BJ (cell line): ENCODE measurements around the gene MYLK. TPM values are rescaled to one million over a fixed set of nuclear protein-coding genes. Genes with fewer than 3 reads are reported as not detected.

Experiments
- CTCF ChIA-PET: fragments of 350-600 bp; formaldehyde crosslinking; extraction: SDS; loops from one replicate; lab custom pipeline; 2021; ENCODE audit warnings: antibody characterized with exemption, inconsistent platforms; lab: Yijun Ruan, JAX
- POLR2A ChIA-PET: fragments of 300-600 bp; sonication (Branson Sonifier 250); formaldehyde crosslinking; extraction: SDS; loops from one replicate; lab custom pipeline; 2021; ENCODE audit warnings: antibody characterized with exemption; lab: Charles Lee
- DNase-seq: peaks from one replicate; pipeline ENCODE4 v3.0.0-alpha.2; 2011; ENCODE audit warnings: low read depth
- H3K27me3 ChIP-seq: 2 replicates; pipeline ENCODE4 v1.6.0; 2011; ENCODE audit warnings: low read length; ENCODE audit not compliant: control insufficient read depth, insufficient read depth
- H3K36me3 ChIP-seq: 2 replicates; pipeline ENCODE4 v1.5.1; 2011; ENCODE audit warnings: low read length; ENCODE audit not compliant: control insufficient read depth, insufficient read depth
- H3K4me3 ChIP-seq: 2 replicates; pipeline ENCODE4 v1.5.1; 2011; ENCODE audit warnings: low read depth, mild to moderate bottlenecking, control low read depth, low read length
- CTCF ChIP-seq: IDR thresholded peaks from 2 replicates; pipeline ENCODE4 v1.5.1; 2011; ENCODE audit warnings: low read depth, mild to moderate bottlenecking, control low read depth, inconsistent platforms, low read length, moderate library complexity; ENCODE audit not compliant: insufficient read depth
- polyA plus RNA-seq: library from polyadenylated mRNA; depleted of rRNA; stranded (reverse); fragments of >200 nt; gene quantifications from 2 replicates; pipeline ENCODE4 v1.2.3, GENCODE V29; 2011

The MYLK gene
- polyA plus RNA-seq, 1 experiment: 734 TPM

GRCh38 chr3:123638936-123639689, 245.0 kb downstream of the MYLK start:
- CTCF ChIA-PET: interaction anchor here (1.1 to 7.6 kb wide), 2 partner anchors 15 to 85 kb away, joined by 3 to 104 read pairs; no protein-coding TSS in a partner anchor
- H3K36me3 ChIP-seq: peaks cover 61% of the 10 kb centered on the region
- DNase-seq: no peak
- POLR2A ChIA-PET: no interaction called here
- TF ChIP-seq CTCF: no peak
- H3K27me3 ChIP-seq: no peaks in the 10 kb centered on the region
- H3K4me3 ChIP-seq: no peak overlapping the region

- TF ChIP-seq CTCF: no peak
- Histone ChIP-seq H3K4me3 (no peak overlapping the region), H3K36me3 (peaks cover 56% of the 10 kb centered on the region), H3K27me3 (no peaks in the 10 kb centered on the region)
- ChIA-PET POLR2A (no interaction called here), CTCF (interaction anchor here (7.6 kb wide), 1 partner anchor 16 kb away, joined by 104 read pairs; no protein-coding TSS in a partner anchor)
- DNase-seq: no peak
These were observed 246.3 kb downstream of the MYLK start for GRCh38 chr3:123637841-123638240.

GRCh38 chr3:123637131-123637530, 247.0 kb downstream of the MYLK start:
- POLR2A ChIA-PET: no interaction called here
- H3K36me3 ChIP-seq: peaks cover 54% of the 10 kb centered on the region
- H3K27me3 ChIP-seq: no peaks in the 10 kb centered on the region
- DNase-seq: no peak
- CTCF ChIA-PET: interaction anchor here (7.6 kb wide), 1 partner anchor 17 kb away, joined by 104 read pairs; no protein-coding TSS in a partner anchor
- TF ChIP-seq CTCF: no peak
- no peak overlapping the region for H3K4me3 ChIP-seq

GRCh38 chr3:123636431-123636841, 247.7 kb downstream of the MYLK start:
- Histone ChIP-seq H3K36me3 (peaks cover 52% of the 10 kb centered on the region), H3K4me3 (no peak overlapping the region), H3K27me3 (no peaks in the 10 kb centered on the region)
- DNase-seq: no peak
- ChIA-PET POLR2A (no interaction called here), CTCF (no interaction called here)
- no peak for TF ChIP-seq CTCF

GRCh38 chr3:123635717-123636116, 248.4 kb downstream of the MYLK start:
- CTCF ChIA-PET: no interaction called here
- no peaks in the 10 kb centered on the region for H3K27me3 ChIP-seq
- DNase-seq: no peak
- TF ChIP-seq CTCF: no peak
- no peak overlapping the region for H3K4me3 ChIP-seq
- peaks cover 49% of the 10 kb centered on the region for H3K36me3 ChIP-seq
- POLR2A ChIA-PET: no interaction called here
